PC-3 (cell line): Measurements from ENCODE around the gene TAS1R3. TPM values are rescaled to one million over a fixed set of nuclear protein-coding genes. Genes with fewer than 3 reads are reported as not detected.

Experiments used
- ATAC-seq: fragments of 200-7000 bp; cut with Tn5 transposase; 2 replicates; pipeline ENCODE4 v1.9.1; 2020; ENCODE audit warnings: mild to moderate bottlenecking, moderate library complexity
- BruUV-seq: library from RNA; stranded (reverse); fragments of 400-500 nt; replicated peaks from 2 replicates; lab custom pipeline; 2021; lab: Mats Ljungman, UMichigan
- CTCF ChIA-PET: fragments of 300-600 bp; sonication (Branson Sonifier 250); formaldehyde crosslinking; loops from one replicate; lab custom pipeline; 2022; ENCODE audit warnings: antibody characterized with exemption; lab: Charles Lee
- POLR2A ChIA-PET: fragments of 300-600 bp; sonication (Branson Sonifier 250); formaldehyde crosslinking; loops from one replicate; lab custom pipeline; 2022; ENCODE audit warnings: antibody characterized with exemption; ENCODE audit not compliant: unreplicated experiment; lab: Charles Lee
- DNase-seq: peaks from one replicate; pipeline ENCODE4 v3.0.0-alpha.2; 2015
- H2AFZ ChIP-seq: fragments of 300-600 bp; sonication (generic); 2 replicates; pipeline ENCODE4 v1.6.0; 2016; ENCODE audit warnings: antibody characterized with exemption, low read length
- H3F3A ChIP-seq: fragments of 300-600 bp; sonication (generic); one replicate; pipeline ENCODE4 v1.6.0; 2017; ENCODE audit warnings: antibody characterized with exemption, low read length, control low read depth, mild to moderate bottlenecking; ENCODE audit not compliant: unreplicated experiment
- H3K27ac ChIP-seq: fragments of 300-600 bp; sonication (generic); 2 replicates; pipeline ENCODE4 v1.5.1; 2016; ENCODE audit warnings: mild to moderate bottlenecking, low read length
- H3K27me3 ChIP-seq: fragments of 300-600 bp; sonication (generic); 2 replicates; pipeline ENCODE4 v1.6.1; 2016; ENCODE audit warnings: low read length, mixed read lengths
- H3K36me3 ChIP-seq: fragments of 300-600 bp; sonication (generic); 2 replicates; pipeline ENCODE4 v1.6.1; 2016; ENCODE audit warnings: low read depth, mixed run types, low read length, mixed read lengths
- H3K4me1 ChIP-seq: fragments of 300-600 bp; sonication (generic); 2 replicates; pipeline ENCODE4 v1.5.1; 2016; ENCODE audit warnings: low read length; ENCODE audit not compliant: insufficient read depth
- H3K4me2 ChIP-seq: fragments of 300-600 bp; sonication (generic); 2 replicates; pipeline ENCODE4 v1.6.0; 2016; ENCODE audit warnings: low read length
- H3K4me3 ChIP-seq: fragments of 300-600 bp; sonication (generic); 2 replicates; pipeline ENCODE4 v1.5.1; 2016; ENCODE audit warnings: mild to moderate bottlenecking, low read length, mixed read lengths
- H3K79me2 ChIP-seq: fragments of 300-600 bp; sonication (generic); 2 replicates; pipeline ENCODE4 v1.6.1; 2017; ENCODE audit warnings: low read length, mixed read lengths
- H3K9ac ChIP-seq: fragments of 300-600 bp; sonication (generic); 2 replicates; pipeline ENCODE4 v1.6.0; 2016; ENCODE audit warnings: mild to moderate bottlenecking, low read length
- H3K9me2 ChIP-seq: fragments of 300-600 bp; sonication (generic); replicated peaks from 2 replicates; pipeline ENCODE4 v1.6.1; 2016; ENCODE audit warnings: mixed run types, low read length, mixed read lengths
- H3K9me3 ChIP-seq: fragments of 300-600 bp; sonication (generic); 2 replicates; pipeline ENCODE4 v1.6.1; 2016; ENCODE audit warnings: low read length, mixed read lengths
- H4K20me1 ChIP-seq: fragments of 300-600 bp; sonication (generic); 2 replicates; pipeline ENCODE4 v1.6.1; 2016; ENCODE audit warnings: low read length, mixed read lengths
- CTCF ChIP-seq: fragments of 300-600 bp; sonication (generic); conservative IDR thresholded peaks from 2 replicates; pipeline ENCODE4 v1.5.1; 2017; ENCODE audit warnings: antibody characterized with exemption, low read depth, mild to moderate bottlenecking, low read length
- EZH2 ChIP-seq: fragments of 300-600 bp; sonication (generic); IDR thresholded peaks from one replicate; pipeline ENCODE4 v1.6.1; 2017; ENCODE audit warnings: antibody characterized with exemption, mild to moderate bottlenecking, low read length; ENCODE audit not compliant: unreplicated experiment
- EZH2phosphoT487 ChIP-seq: fragments of 300-600 bp; sonication (generic); IDR thresholded peaks from 2 replicates; pipeline ENCODE4 v1.6.1; 2018; ENCODE audit warnings: mild to moderate bottlenecking, antibody characterized with exemption, low read length, borderline replicate concordance
- intact Hi-C: fragments of 100-400 bp; cut with micrococcal nuclease; formaldehyde crosslinking; loops from 2 replicates; pipeline ENCODE4 v1.9.0; 2023
- total RNA-seq: library from RNA; depleted of rRNA; stranded (reverse); fragments of >200 nt; gene quantifications from 2 replicates; pipeline ENCODE4 v1.2.3, GENCODE V29; 2014

TAS1R3 gene
- total RNA-seq, 1 experiment from 2014 or later: 1.9 TPM

GRCh38 chr1:1347663-1348419 lies 16.8 kb downstream of the TAS1R3 start:
- Histone ChIP-seq H3K4me3 (peak overlapping the region; percentile 91), H3F3A (peaks cover 3% of the 10 kb centered on the region), H3K36me3 (peaks cover under 1% of the 10 kb centered on the region; the same call in 1 of the 2 replicates), H2AFZ (0 out of 2 replicates have a peak overlapping the region, but pooled peaks have one; percentile 7), H3K9ac (peak overlapping the region; percentile 93), H3K27me3 (no peaks in the 10 kb centered on the region), H3K4me2 (peak overlapping the region; percentile 98), H3K9me2 (no peaks in the 10 kb centered on the region), H3K79me2 (peaks cover 74% of the 10 kb centered on the region), H4K20me1 (no peaks in the 10 kb centered on the region), H3K9me3 (no peaks in the 10 kb centered on the region), H3K4me1 (peaks cover 52% of the 10 kb centered on the region), H3K27ac (peak overlapping the region; percentile 97)
- TF ChIP-seq CTCF (no peak), EZH2phosphoT487 (no peak), EZH2 (no peak)
- TSS peak; percentile 62 for BruUV-seq
- ATAC-seq (peak; percentile 34), DNase-seq (peak; percentile 79)
- CTCF ChIA-PET: interaction anchor here (0.5 to 1.2 kb wide), 3 partner anchors 54 to 1063 kb away, joined by 3 to 4 read pairs (median 3); no protein-coding TSS in a partner anchor
- POLR2A ChIA-PET: interaction anchor here (1.4 kb wide), 1 partner anchor 27 kb away, joined by 4 read pairs; the partner anchor contains the start of gene AURKAIP1
- intact Hi-C loops: loop anchor here (2.0 kb wide), 1 partner anchor 39 kb away; the partner anchor contains the start of gene PUSL1

GRCh38 chr1:1348420-1349255 lies 17.6 kb downstream of the TAS1R3 start:
- TF ChIP-seq EZH2: no peak
- no peak for TF ChIP-seq CTCF
- TF ChIP-seq EZH2phosphoT487: no peak
- ChIA-PET POLR2A (interaction anchor here (1.4 kb wide), 1 partner anchor 26 kb away, joined by 4 read pairs; the partner anchor contains the start of gene AURKAIP1), CTCF (interaction anchor here (0.5 to 1.2 kb wide), 3 partner anchors 53 to 1062 kb away, joined by 3 to 4 read pairs (median 3); no protein-coding TSS in a partner anchor)
- Histone ChIP-seq H3K9me2 (no peaks in the 10 kb centered on the region), H3F3A (peaks cover 3% of the 10 kb centered on the region), H3K27ac (peak overlapping the region; percentile 97), H4K20me1 (no peaks in the 10 kb centered on the region), H3K9ac (peak overlapping the region; percentile 93), H3K4me1 (peaks cover 54% of the 10 kb centered on the region), H2AFZ (no peak overlapping the region), H3K79me2 (peaks cover 67% of the 10 kb centered on the region), H3K4me3 (peak overlapping the region; percentile 91), H3K36me3 (no peaks in the 10 kb centered on the region), H3K4me2 (peak overlapping the region; percentile 98), H3K9me3 (no peaks in the 10 kb centered on the region), H3K27me3 (no peaks in the 10 kb centered on the region)
- ATAC-seq: no peak
- no peak for DNase-seq
- no TSS peak for BruUV-seq
- intact Hi-C loops: loop anchor here (2.0 kb wide), 1 partner anchor 40 kb away; the partner anchor contains the start of gene PUSL1
